ENCODE measurements around the gene KRTAP13-1. TPM values are rescaled to one million over a fixed set of nuclear protein-coding genes. Genes with fewer than 3 reads are reported as not detected.

KRTAP13-1 gene, protein sequence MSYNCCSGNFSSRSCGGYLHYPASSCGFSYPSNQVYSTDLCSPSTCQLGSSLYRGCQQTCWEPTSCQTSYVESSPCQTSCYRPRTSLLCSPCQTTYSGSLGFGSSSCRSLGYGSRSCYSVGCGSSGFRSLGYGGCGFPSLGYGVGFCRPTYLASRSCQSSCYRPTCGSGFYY
- polyA plus RNA-seq, result not detected

DNA sequence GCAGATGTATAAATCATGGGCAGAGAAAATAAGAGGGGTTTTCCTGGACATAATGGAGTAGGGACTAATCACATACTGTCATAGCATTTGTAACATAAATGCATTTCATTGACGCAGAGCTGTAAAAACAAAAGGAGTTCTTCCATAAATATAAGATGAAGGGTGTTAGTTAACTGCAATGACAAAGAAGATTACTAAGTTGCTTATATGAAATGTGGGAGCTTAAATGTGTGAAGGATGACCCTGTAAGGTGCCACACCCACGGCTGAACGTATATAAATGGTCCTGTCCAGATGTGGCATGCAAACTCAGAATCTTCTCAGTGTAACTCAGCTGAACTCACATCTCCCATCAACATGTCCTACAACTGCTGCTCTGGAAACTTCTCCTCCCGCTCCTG is at the start of gene KRTAP13-1:
Gene KRTAP13-1 (plus strand): TSS at position 301 of the 400 bp plus-strand sequence. CDS start 56 bp downstream, at position 357.
- H3K27ac ChIP-seq (ENCODE audit: low read depth in 2 of 2, low read length in 1 of 2), result no peak within 1 kb of the TSS
- H3K9me3 ChIP-seq (ENCODE audit: control insufficient read depth in 2 of 2, insufficient read depth in 1 of 2, low read depth in 1 of 2, low read length in 1 of 2), result peaks cover 0 to 3% of the 10 kb centered on the region in 2 donors
- no peaks in the 10 kb centered on the region for H3K36me3 ChIP-seq (ENCODE audit: control insufficient read depth in 2 of 2, insufficient read depth in 2 of 2, low read length in 1 of 2)
- no peaks in the 10 kb centered on the region for H3K4me1 ChIP-seq (ENCODE audit: control insufficient read depth in 2 of 2, insufficient read depth in 2 of 2, low read length in 1 of 2)
- WGBS, 2 donors, result 61 to 65% methylated on average over 4 of the region's 4 CpGs
- H3K27me3 ChIP-seq (ENCODE audit: control insufficient read depth in 1 of 2, insufficient read depth in 2 of 2, low read length in 2 of 2), result no peaks in the 10 kb centered on the region
- H3K4me3 ChIP-seq (ENCODE audit: low read depth in 1 of 2, low read length in 2 of 2), result no peak within 1 kb of the TSS

DNA sequence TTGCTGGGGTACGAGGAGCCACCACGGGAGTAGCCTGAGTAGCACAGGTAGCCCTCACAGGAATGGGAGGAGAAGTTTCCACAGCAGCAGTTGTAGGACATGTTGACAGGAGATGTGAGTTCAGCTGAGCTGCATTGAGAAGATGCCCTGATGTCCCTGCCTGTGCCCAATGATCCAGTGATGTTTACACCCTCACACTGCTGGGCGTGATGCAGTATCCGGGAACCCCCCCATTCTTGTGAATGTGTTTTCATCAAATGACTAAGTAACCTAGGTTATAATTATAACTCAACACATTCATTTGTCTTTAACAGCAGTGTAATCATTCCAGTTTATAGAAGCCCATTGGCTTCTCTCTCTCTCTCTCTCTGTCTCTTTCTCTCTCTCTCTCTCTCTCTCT is 47.3 kb upstream of the KRTAP13-1 start, which contains the start of gene KRTAP23-1:
Gene KRTAP23-1 (minus strand): TSS at position 101 of the 400 bp plus-strand sequence. CDS start 0 bp downstream, at position 101.
- WGBS, 2 donors, result 85% methylated on average over 4 of the region's 4 CpGs
- no peaks in the 10 kb centered on the region for H3K4me1 ChIP-seq (ENCODE audit: control insufficient read depth in 2 of 2, insufficient read depth in 2 of 2, low read length in 1 of 2)
- H3K27ac ChIP-seq (ENCODE audit: low read depth in 2 of 2, low read length in 1 of 2), result no peak within 1 kb of the TSS
- H3K27me3 ChIP-seq (ENCODE audit: control insufficient read depth in 1 of 2, insufficient read depth in 2 of 2, low read length in 2 of 2), result peaks cover 0 to 2% of the 10 kb centered on the region in 2 donors
- no peak within 1 kb of the TSS for H3K4me3 ChIP-seq (ENCODE audit: low read depth in 1 of 2, low read length in 2 of 2)
- H3K36me3 ChIP-seq (ENCODE audit: control insufficient read depth in 2 of 2, insufficient read depth in 2 of 2, low read length in 1 of 2), result no peaks in the 10 kb centered on the region
- H3K9me3 ChIP-seq (ENCODE audit: control insufficient read depth in 2 of 2, insufficient read depth in 1 of 2, low read depth in 1 of 2, low read length in 1 of 2), result peaks cover 0 to 3% of the 10 kb centered on the region in 2 donors

DNA sequence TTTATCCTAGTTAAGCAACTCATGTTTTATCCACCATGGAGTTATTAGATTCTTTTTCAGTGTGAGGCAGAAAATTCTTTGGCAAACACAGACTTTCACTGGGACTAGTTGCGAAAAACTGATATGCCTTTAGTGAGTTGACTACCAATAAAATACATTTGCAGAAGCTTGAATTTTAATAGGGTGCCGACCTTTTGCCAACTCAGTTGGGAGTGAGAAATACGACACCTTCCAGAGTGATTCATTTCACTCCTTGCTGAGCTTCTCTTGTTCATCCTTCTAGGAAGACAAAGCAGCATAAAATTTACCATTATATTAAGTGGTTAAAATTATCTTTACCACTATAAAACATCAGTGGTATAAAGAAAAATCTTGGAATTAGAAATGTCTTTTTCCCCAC is 46.3 kb upstream of the KRTAP13-1 start:
- Histone ChIP-seq H3K27ac (ENCODE audit: low read depth in 2 of 2, low read length in 1 of 2) (no peak overlapping the region), H3K36me3 (ENCODE audit: control insufficient read depth in 2 of 2, insufficient read depth in 2 of 2, low read length in 1 of 2) (no peaks in the 10 kb centered on the region), H3K27me3 (ENCODE audit: control insufficient read depth in 1 of 2, insufficient read depth in 2 of 2, low read length in 2 of 2) (no peaks in the 10 kb centered on the region), H3K4me1 (ENCODE audit: control insufficient read depth in 2 of 2, insufficient read depth in 2 of 2, low read length in 1 of 2) (no peaks in the 10 kb centered on the region), H3K9me3 (ENCODE audit: control insufficient read depth in 2 of 2, insufficient read depth in 1 of 2, low read depth in 1 of 2, low read length in 1 of 2) (no peaks in the 10 kb centered on the region), H3K4me3 (ENCODE audit: low read depth in 1 of 2, low read length in 2 of 2) (no peak overlapping the region)
- WGBS, 2 donors, result 36 to 38% methylated on average over 3 of the region's 3 CpGs

DNA sequence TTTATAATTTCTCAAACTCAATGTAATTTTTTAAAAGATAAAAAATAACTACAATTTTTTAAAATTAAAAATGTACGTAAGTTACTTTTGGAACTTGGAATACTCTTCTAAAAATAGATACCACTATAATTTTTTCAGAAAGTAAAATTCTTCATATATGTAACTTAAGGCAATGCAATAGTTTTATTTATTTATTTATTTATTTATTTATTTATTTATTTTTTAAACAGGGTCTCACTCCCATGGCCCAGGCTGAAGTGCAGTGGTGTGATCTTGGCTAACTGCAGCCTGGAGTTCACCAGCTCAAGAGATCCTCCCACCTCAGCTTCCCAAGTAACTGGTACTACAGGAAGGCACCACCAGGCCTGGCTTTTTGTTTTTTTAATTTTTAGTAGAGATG is 44.3 kb upstream of the KRTAP13-1 start:
- Histone ChIP-seq H3K4me1 (ENCODE audit: control insufficient read depth in 2 of 2, insufficient read depth in 2 of 2, low read length in 1 of 2) (no peaks in the 10 kb centered on the region), H3K4me3 (ENCODE audit: low read depth in 1 of 2, low read length in 2 of 2) (no peak overlapping the region), H3K9me3 (ENCODE audit: control insufficient read depth in 2 of 2, insufficient read depth in 1 of 2, low read depth in 1 of 2, low read length in 1 of 2) (no peaks in the 10 kb centered on the region), H3K27ac (ENCODE audit: low read depth in 2 of 2, low read length in 1 of 2) (no peak overlapping the region), H3K27me3 (ENCODE audit: control insufficient read depth in 1 of 2, insufficient read depth in 2 of 2, low read length in 2 of 2) (no peaks in the 10 kb centered on the region), H3K36me3 (ENCODE audit: control insufficient read depth in 2 of 2, insufficient read depth in 2 of 2, low read length in 1 of 2) (no peaks in the 10 kb centered on the region)
- 93 to 94% methylated on average over 1 of the region's 1 CpG for WGBS, 2 donors

DNA sequence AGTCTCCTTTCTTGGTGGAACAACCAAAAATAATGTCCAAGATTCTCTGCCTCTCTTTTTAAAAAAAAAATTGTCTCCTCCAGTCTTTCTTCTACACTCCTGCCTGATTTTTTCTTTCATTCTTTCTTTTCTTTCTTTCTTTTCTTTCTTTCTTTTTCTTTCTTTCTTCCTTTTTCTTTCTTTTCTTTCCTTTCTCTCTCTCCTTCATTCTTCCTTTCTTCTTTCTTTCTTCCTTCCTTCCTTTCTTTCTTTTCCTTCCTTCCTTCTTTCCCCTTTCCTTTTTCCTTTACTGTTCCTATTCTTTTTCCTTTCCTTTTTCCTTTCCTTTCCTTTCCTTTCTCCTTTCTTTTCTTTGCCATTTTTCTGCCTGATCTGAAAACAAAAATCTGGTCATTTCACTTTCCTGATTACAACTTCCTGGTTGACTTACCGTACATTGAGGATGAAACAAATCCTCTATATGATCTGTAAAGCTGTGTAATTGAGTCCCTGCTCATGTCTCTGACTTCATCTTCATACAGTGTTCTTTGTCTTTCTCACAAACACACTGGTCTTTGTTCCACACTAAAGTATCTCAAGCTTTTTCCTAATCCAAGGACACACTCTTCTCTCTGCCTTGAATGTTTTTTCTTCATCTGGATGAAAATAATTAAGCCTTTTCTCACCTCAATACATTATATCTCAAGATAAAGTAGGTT is 41.4 kb upstream of the KRTAP13-1 start:
- Histone ChIP-seq H3K4me1 (ENCODE audit: control insufficient read depth in 2 of 2, insufficient read depth in 2 of 2, low read length in 1 of 2) (no peaks in the 10 kb centered on the region), H3K27me3 (ENCODE audit: control insufficient read depth in 1 of 2, insufficient read depth in 2 of 2, low read length in 2 of 2) (no peaks in the 10 kb centered on the region), H3K9me3 (ENCODE audit: control insufficient read depth in 2 of 2, insufficient read depth in 1 of 2, low read depth in 1 of 2, low read length in 1 of 2) (no peaks in the 10 kb centered on the region), H3K27ac (ENCODE audit: low read depth in 2 of 2, low read length in 1 of 2) (no peak overlapping the region), H3K36me3 (ENCODE audit: control insufficient read depth in 2 of 2, insufficient read depth in 2 of 2, low read length in 1 of 2) (no peaks in the 10 kb centered on the region), H3K4me3 (ENCODE audit: low read depth in 1 of 2, low read length in 2 of 2) (no peak overlapping the region)
- 63 to 80% methylated on average over 1 of the region's 1 CpG for WGBS, 2 donors

DNA sequence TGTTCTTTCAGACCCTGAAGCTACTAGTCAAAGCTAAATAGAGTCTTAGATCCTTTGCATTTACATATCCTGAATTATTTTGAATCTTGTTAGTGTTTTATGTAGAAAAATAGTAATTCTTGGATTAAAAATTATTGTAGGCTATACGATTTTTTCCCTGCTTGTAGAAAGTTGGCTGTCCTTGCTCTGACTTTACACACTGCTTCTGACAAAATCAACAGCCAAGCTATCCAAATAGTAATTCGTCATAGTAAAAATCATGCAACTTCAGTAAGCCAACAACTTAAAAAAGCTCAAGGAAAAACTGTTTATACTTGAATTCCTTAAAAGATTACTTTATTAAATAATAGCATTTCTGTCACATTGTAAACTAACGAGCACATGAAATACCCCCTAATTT is 39.9 kb upstream of the KRTAP13-1 start:
- Histone ChIP-seq H3K9me3 (ENCODE audit: control insufficient read depth in 2 of 2, insufficient read depth in 1 of 2, low read depth in 1 of 2, low read length in 1 of 2) (no peaks in the 10 kb centered on the region), H3K4me1 (ENCODE audit: control insufficient read depth in 2 of 2, insufficient read depth in 2 of 2, low read length in 1 of 2) (no peaks in the 10 kb centered on the region), H3K36me3 (ENCODE audit: control insufficient read depth in 2 of 2, insufficient read depth in 2 of 2, low read length in 1 of 2) (no peaks in the 10 kb centered on the region), H3K4me3 (ENCODE audit: low read depth in 1 of 2, low read length in 2 of 2) (no peak overlapping the region), H3K27me3 (ENCODE audit: control insufficient read depth in 1 of 2, insufficient read depth in 2 of 2, low read length in 2 of 2) (no peaks in the 10 kb centered on the region), H3K27ac (ENCODE audit: low read depth in 2 of 2, low read length in 1 of 2) (no peak overlapping the region)
- 40 to 46% methylated on average over 3 of the region's 3 CpGs for WGBS, 2 donors

DNA sequence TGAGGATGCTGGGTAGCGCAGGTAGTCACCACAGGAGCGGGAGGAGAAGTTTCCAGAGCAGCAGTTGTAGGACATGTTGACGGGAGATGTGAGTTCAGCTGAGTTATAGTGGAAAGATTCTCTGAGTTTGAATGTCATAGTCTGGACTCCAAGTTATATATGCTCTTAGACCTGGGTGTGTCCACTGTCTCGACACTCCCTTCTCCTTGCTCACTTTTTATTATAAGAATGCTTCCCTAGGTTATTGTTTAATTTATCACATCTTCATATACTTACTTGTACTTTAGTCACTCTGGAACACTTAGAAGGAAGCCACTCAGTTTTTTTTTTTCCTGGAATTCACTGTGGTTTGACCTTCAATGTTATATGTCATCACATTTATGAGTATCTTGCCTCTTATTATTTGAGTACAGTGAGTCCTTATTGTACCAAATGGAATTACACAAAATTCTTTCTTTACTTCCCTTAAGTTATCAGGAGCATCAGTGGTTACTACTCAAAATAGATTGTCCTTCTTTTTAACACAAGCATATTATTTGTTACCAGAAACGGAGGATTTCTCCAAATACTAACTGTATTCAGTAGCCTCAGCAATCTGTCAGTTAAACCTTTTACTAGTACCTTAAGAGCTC is 23.6 kb upstream of the KRTAP13-1 start, which contains the start of gene KRTAP13-2:
Gene KRTAP13-2 (minus strand): TSS at position 133 of the 632 bp plus-strand sequence. CDS start 58 bp downstream, at position 75.
- Histone ChIP-seq H3K27me3 (ENCODE audit: control insufficient read depth in 1 of 2, insufficient read depth in 2 of 2, low read length in 2 of 2) (no peaks in the 10 kb centered on the region), H3K9me3 (ENCODE audit: control insufficient read depth in 2 of 2, insufficient read depth in 1 of 2, low read depth in 1 of 2, low read length in 1 of 2) (no peaks in the 10 kb centered on the region), H3K27ac (ENCODE audit: low read depth in 2 of 2, low read length in 1 of 2) (no peak within 1 kb of the TSS), H3K4me1 (ENCODE audit: control insufficient read depth in 2 of 2, insufficient read depth in 2 of 2, low read length in 1 of 2) (no peaks in the 10 kb centered on the region), H3K4me3 (ENCODE audit: low read depth in 1 of 2, low read length in 2 of 2) (no peak within 1 kb of the TSS), H3K36me3 (ENCODE audit: control insufficient read depth in 2 of 2, insufficient read depth in 2 of 2, low read length in 1 of 2) (no peaks in the 10 kb centered on the region)
- WGBS, 2 donors, result 77 to 83% methylated on average over 5 of the region's 5 CpGs

DNA sequence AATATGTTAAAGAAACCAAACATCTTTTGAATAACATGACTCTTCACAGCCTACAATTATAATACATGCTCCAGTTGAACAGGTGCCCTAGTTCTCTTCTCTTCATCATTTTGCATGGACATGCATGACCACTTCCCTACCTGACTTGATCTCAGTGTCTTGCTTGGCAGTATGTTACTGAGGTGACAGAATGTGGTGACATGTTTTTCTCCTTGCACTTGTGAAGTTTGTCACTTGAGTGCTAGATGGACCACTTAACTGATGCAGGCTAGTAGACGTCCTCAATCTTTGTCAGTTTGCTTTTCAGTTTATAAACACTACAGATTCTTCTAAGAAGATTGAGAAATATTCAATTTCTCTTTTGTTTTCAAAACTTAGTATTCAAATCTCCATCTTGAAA is 13.6 kb upstream of the KRTAP13-1 start:
- Histone ChIP-seq H3K36me3 (ENCODE audit: control insufficient read depth in 2 of 2, insufficient read depth in 2 of 2, low read length in 1 of 2) (no peaks in the 10 kb centered on the region), H3K4me3 (ENCODE audit: low read depth in 1 of 2, low read length in 2 of 2) (no peak overlapping the region), H3K9me3 (ENCODE audit: control insufficient read depth in 2 of 2, insufficient read depth in 1 of 2, low read depth in 1 of 2, low read length in 1 of 2) (no peaks in the 10 kb centered on the region), H3K27ac (ENCODE audit: low read depth in 2 of 2, low read length in 1 of 2) (no peak overlapping the region), H3K4me1 (ENCODE audit: control insufficient read depth in 2 of 2, insufficient read depth in 2 of 2, low read length in 1 of 2) (no peaks in the 10 kb centered on the region), H3K27me3 (ENCODE audit: control insufficient read depth in 1 of 2, insufficient read depth in 2 of 2, low read length in 2 of 2) (no peaks in the 10 kb centered on the region)
- 40 to 50% methylated on average over 1 of the region's 1 CpG for WGBS, 2 donors

DNA sequence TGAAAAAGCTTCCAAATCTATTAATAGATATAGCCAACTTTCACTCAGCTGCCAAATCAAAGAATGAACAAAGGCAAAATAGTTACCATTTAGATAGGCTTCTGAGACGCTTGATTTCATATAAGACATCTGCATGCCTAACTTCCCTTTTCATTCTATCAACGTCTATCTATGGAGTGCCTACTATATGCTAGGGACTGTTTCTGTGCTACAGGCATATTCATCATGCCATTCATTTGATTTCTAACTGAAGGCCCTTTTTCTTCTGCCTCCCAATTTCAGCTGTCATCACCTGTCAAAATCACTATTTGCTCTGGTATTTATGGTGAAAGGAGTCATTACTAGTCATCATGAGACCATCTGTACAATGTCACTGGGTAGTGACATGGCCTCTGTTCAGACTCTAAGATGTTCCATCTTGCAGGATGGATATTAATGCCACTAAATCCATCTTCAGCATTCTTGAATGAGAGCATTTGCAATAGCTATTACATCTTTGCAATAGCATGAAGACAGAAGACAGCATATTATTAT is 4.3 kb upstream of the KRTAP13-1 start:
- Histone ChIP-seq H3K4me1 (ENCODE audit: control insufficient read depth in 2 of 2, insufficient read depth in 2 of 2, low read length in 1 of 2) (no peaks in the 10 kb centered on the region), H3K9me3 (ENCODE audit: control insufficient read depth in 2 of 2, insufficient read depth in 1 of 2, low read depth in 1 of 2, low read length in 1 of 2) (peaks cover 0 to 3% of the 10 kb centered on the region in 2 donors), H3K4me3 (ENCODE audit: low read depth in 1 of 2, low read length in 2 of 2) (no peak overlapping the region), H3K36me3 (ENCODE audit: control insufficient read depth in 2 of 2, insufficient read depth in 2 of 2, low read length in 1 of 2) (no peaks in the 10 kb centered on the region), H3K27ac (ENCODE audit: low read depth in 2 of 2, low read length in 1 of 2) (no peak overlapping the region), H3K27me3 (ENCODE audit: control insufficient read depth in 1 of 2, insufficient read depth in 2 of 2, low read length in 2 of 2) (no peaks in the 10 kb centered on the region)
- WGBS, 2 donors, result 54 to 55% methylated on average over 2 of the region's 2 CpGs

Data from esophagus (tissue), 2 donors.